HG03196 (cell line): Measurements from ENCODE around the gene NR1D2.
A peak's percentile ranks its signal among the peaks of the same experiment; 100 is the strongest.
"Not testable (repeated sequence)": the region's sequence is repeated elsewhere in the genome, so short reads cannot be mapped to it uniquely, and the experiment has no call there.

Source experiments
- ATAC-seq: cut with Tn5 transposase; IDR thresholded peaks from one replicate; pipeline ENCODE4 v1.9.1; 2021; ENCODE audit not compliant: unreplicated experiment

Gene NR1D2

DNA sequence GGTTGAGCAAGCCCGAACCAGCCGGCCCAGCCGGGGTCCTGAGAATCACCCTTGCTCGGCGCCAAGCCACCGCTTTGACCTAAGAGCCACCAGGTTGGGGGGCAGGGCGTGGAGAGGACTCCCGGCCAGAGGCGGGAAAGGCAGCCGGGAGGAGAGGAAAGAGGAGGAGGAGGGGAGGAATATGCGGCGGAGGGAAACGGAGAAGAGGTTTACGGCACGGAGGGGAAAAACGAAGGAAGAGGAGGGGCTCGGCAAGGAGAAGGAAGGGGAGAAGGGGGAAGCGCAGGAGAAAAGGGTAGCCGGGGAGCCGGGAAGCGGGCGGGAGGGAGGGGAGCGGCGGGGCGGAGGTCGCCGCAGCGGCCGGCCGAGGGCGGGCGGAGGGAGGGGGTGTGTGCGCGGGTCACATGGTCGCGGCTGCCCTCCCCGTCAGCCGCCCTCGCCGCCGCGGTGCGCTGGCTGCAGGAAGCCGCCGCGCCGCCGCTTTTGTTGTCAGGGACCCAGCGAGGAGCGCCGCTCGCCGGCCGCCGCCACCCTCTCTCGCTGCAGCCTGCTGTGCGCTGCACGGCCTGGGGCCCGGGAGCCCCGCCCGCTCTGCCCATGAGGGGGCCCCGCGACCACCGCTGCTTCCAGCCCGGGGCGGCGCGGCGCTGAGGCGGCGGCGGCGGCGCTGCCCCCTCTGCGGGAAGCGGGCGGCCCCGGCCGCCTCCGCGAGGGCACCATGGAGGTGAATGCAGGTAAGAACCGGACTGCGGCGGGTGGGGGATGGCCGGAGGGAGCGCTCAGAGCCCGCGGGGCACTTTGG, at the start of gene NR1D2:
NR1D2 (plus strand) TSS at position 426 of the 802 bp plus-strand sequence; CDS start at position 719, 293 bp downstream.
- peak; percentile 56 for ATAC-seq

GRCh38 chr3:23900744-23901143, 44.3 kb upstream of the NR1D2 start:
- no peak for ATAC-seq

DNA sequence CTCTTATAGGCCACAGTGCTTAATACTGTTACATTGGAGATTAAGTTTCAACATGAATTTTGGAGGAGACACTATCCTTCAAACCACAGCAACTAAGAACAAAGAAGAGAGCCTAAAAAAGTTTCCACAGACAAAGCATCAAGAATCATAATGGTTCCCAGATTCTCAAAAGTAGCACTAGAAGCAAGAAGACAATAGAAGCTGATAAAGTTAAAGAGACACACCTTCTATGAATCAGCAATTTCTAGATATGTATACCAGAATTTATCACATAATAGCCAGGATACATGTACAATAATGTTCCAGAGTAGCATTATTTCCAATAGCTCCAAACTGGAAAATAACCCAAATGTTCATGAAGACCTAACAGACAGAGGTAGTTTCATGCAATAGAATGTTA, 40.5 kb upstream of the NR1D2 start:
- no peak for ATAC-seq

- ATAC-seq, result no peak
Observed at GRCh38 chr3:23909341-23909740, 35.7 kb upstream of the NR1D2 start.

DNA sequence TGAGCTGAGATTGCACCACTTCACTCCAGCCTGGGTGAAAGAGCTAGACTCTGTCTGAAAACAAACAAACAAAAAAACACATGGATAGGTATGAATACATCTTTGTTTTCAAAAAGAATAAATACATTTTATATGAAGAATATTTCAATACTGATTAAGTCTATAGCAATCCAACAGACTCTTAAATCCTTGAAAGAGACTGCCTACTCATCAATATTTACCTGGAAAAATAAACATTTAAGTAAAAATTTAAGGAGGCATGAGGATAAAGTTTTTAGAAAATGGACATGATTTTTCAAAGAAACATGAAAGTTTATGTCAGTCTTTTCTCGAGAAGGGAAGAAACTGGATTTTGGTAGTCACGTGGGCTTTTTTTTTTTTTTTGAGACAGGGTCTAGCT, 33.7 kb upstream of the NR1D2 start:
- ATAC-seq, result no peak

- ATAC-seq, result not testable (repeated sequence)
Observed at GRCh38 chr3:23912335-23912734, 32.8 kb upstream of the NR1D2 start.

- no peak for ATAC-seq
Observed at GRCh38 chr3:23913182-23913581, 31.9 kb upstream of the NR1D2 start.

GRCh38 chr3:23913873-23914743, 31.0 kb upstream of the NR1D2 start:
- no peak for ATAC-seq

DNA sequence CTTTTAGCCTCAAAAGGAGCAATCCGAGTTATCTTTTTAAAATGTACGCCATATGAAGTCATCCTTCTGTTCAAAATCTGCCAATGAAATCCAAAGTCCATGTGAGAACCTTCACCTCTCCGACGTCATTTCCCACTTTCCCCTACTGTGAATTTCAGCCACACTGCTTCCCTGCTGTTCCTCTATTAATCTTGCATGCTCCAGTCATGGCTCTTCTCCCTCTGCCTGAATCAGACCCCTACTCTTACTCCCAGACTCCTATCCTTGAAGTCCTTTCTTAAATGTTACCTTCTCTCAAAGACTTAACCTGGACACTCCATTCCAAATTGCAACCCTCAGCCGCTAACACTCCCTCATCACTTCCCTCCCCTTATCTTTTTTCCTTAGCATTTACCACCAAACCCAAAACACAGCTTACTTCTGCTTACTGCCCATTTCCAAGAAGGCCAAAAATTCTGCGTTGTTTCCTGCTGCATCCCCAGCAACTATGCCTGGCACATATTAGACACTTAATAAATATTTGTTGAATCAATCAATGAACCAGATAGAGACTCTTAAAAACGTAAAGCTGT, 29.5 kb upstream of the NR1D2 start:
- no peak for ATAC-seq

DNA sequence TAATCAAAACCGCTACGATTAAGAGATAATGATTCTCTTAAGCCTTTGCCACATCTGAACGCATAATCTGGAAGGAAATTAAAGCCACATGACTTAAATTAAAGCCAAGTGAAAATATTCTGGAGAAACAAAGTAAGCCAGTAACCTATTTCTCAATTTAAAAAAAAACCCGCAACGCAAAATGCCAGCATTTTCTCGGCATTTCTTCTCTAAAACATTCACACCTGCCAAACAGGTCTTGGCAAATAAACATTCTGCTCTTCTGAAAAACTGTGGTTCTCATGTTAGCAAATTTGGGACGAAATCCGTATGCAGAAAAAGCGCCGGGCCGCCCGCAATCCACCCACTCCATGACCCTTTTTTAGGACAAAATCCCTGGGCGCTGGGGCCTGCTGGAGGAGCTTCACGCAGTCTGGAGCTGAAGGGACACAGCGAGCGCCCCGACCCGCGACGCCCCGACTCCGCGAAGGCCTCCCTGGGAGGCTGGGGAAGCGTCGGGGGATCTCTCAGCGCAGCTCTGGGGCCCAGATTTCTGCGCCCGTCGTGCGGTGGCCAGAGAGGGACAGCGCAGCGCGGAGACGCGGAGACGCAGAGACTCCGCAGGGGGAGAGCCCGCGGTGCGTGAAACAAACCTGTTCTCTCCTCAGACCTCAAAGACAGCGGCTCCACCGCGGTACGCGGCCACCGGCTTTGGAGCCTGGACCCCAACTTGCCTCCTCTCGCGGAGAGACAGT, 28.8 kb upstream of the NR1D2 start:
- peak; percentile 41 for ATAC-seq

DNA sequence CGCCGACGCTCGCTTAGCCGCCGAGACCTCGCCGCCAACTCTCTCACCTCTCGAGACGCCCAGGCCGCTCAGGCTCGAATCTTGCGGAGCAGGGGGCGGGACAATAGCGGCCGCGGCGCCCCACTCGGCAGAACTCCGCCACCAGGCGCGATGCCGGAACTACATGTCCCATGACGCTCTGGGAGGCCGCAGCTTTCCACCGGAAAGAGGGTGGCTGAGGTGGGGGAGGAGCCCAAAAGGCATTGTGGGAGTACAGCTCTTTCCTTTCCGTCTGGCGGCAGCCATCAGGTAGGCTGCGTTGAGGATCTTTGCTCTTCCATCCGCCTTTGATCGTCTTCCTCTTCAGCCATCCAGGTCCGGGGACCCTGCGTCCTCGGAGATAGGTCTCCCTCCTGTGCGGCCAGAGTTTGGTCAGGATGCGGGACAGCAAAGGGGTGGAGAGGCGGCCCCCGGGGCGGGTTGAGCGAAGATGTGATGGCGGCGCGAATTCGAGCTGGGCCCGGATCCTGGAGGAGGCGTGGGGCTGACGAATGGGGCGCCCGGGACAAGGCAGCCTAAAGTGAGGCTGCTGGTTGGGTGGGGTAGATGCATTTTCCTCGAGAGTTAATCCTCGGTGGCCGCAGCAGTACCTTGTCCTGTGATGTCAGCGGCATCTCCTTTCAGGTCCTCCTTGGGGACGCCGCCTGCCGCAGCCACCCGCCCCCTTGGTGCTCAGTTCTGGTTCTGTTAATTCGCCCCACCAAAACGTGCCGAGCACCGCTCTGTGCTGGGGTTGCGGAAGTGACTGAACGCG, 28.0 kb upstream of the NR1D2 start, which contains the start of the genes NKIRAS1 and RPL15:
NKIRAS1 (minus strand) TSS at position 105 of the 793 bp plus-strand sequence. CDS start 6,086 bp downstream, outside the sequence.
RPL15 (plus strand) TSS at position 247 of the 793 bp plus-strand sequence. CDS start 728 bp downstream, outside the sequence.
- ATAC-seq, result peak; percentile 97

GRCh38 chr3:23917679-23918303, 27.3 kb upstream of the NR1D2 start:
- not testable (repeated sequence) for ATAC-seq

DNA sequence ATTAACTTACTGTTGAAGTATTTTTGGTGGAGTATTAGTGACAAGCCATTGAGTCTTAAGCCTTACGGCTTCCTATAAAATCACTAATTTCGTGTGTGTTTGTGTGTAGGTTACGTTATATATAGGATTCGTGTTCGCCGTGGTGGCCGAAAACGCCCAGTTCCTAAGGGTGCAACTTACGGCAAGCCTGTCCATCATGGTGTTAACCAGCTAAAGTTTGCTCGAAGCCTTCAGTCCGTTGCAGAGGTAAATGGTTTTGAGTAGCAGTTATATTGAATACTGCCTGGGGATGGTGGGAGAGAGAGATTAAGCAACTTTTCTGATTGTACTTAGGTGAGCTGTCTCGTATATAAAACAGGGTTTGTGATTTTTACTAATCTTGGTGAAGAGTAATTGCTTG, 26.8 kb upstream of the NR1D2 start:
- not testable (repeated sequence) for ATAC-seq

DNA sequence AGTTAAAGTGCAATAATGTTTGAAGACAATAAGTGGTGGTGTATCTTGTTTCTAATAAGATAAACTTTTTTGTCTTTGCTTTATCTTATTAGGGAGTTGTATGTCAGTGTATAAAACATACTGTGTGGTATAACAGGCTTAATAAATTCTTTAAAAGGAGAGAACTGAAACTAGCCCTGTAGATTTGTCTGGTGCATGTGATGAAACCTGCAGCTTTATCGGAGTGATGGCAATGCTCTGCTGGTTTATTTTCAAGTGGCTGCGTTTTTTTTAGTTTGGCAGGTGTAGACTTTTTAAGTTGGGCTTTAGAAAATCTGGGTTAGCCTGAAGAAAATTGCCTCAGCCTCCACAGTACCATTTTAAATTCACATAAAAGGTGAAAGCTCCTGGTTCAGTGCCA, 25.5 kb upstream of the NR1D2 start:
- ATAC-seq, result no peak

DNA sequence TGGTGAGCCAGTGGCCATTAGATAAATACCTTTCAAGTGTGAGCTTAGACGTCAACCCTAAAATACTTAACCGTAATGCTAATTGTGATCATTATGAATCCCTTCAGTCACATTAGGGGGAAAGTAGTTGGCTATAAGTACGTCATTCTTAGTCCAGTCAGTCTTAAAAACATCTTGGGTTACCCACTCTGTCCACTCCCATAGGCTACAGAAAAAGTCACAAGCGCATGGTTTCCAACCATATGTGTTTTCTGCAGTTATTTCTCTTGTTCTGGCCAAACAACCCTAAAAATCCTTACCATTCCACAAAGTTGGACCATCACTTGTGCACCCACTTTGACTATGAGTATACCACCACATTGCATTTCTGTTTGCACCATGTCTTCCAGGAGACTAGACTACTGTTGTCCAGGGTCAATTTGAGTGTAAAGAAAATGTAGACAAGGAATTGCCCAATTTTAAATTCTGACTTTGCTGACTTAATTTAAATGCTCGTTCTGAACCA, 24.9 kb upstream of the NR1D2 start:
- ATAC-seq, result no peak

DNA sequence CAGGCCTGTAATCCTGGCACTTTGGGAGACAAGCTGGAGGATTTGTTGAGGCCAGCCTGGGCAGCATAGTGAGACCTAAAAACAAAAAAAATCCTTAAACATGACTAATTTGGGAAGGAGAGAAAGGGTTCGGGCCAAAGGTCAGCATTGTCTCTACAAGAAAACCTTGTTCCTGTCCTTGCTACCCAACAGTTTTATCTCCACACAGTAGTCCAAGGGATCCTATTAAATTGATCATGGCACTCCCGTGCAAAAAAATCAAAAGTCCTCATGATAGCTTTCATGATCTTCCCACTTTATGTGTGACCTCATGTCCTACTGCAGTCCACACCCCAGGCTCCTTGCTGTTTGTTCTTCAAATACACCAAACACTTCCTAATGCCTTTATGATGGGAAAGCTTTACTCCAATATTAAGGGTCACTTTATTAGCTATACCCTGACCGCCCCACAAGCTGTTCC, 24.0 kb upstream of the NR1D2 start:
- no peak for ATAC-seq

- ATAC-seq, result no peak
Observed at GRCh38 chr3:23923786-23924185, 21.3 kb upstream of the NR1D2 start.

GRCh38 chr3:23926246-23926645, 18.8 kb upstream of the NR1D2 start:
- ATAC-seq, result no peak

GRCh38 chr3:23926736-23927135, 18.4 kb upstream of the NR1D2 start:
- no peak for ATAC-seq
